GM19238 (cell line): ENCODE results near the gene OR6X1.
"Not testable (repeated sequence)": the region's sequence is repeated elsewhere in the genome, so short reads cannot be mapped to it uniquely, and the experiment has no call there.

ENCODE experiments used
- DNase-seq: peaks from one replicate; pipeline ENCODE4 v3.0.0; 2011; ENCODE audit warnings: low spot score; ENCODE audit not compliant: insufficient read length

OR6X1 gene

DNA sequence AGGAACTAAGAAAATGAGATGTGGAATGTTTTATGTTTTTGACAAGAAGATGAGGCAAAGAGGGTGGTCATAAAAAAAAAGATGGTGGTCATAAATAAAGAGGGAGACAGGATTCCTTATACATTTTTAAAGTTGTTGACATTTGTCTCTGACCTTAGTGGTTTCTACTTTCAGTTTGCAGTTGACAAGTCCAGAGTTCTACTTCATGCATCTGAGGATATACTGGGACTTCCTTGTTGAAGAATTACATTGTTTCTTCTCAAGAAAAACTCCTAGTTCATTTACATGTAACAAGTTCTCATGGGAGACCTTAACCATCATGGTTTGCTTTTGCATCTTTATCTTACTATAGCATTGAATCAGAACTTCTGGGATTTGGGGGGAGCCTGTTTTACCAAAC, 1.2 kb downstream of the OR6X1 start:
- DNase-seq = no peak

DNA sequence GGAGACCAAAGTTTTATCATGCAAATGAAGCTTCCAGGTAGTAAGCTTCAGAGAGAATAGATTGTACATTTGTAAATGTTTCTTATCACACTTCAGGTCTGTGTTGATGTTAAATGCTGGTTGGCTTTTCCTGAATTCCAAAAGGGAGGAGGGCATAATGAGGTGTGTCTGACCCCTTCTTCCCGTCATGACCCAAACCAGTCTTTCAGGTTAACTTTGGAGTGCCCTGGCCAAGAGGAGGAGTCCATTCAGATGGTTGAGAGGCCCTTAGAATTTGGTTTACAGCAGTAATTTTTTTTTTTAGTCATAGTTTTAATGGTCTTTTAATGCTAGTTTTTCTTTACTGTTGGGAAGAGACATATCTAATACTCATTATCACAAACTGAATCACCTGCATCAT, 2.5 kb downstream of the OR6X1 start:
- DNase-seq = no peak

GRCh38 chr11:123748349-123748748, 6.0 kb downstream of the OR6X1 start:
- DNase-seq = not testable (repeated sequence)

DNA sequence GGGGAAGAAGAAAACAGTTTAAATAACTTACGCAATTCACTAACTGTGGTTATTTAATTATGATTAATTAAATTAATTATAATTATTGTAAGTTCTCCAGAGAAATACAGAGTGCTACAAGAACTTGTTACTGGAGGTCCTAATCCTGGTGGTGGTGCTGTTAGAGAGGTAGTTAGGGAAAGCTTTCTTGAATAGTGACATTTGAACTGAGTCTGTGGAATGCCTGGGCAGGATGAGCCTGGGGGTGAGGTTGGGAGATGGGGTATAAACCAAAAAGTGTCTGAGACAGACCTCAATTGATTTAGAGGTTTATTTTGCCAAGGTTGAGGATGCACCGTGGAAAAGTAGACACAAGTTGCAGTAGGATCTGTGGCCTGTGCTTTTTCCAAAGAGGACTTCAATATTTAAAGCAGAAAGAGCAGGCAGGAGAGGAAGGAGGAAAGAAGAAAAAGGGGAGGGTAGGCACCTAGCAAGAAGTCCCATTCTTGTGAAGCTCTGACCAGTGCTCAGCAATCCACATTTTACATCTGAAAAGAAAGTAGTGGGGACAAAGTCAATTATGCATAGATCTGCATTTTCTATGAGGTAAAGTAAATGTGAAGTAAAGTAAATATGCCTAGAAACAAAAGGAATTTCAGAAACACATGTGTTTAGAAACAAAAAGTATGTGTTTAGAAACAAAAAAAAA, 8.4 kb downstream of the OR6X1 start:
- DNase-seq = no peak

DNA sequence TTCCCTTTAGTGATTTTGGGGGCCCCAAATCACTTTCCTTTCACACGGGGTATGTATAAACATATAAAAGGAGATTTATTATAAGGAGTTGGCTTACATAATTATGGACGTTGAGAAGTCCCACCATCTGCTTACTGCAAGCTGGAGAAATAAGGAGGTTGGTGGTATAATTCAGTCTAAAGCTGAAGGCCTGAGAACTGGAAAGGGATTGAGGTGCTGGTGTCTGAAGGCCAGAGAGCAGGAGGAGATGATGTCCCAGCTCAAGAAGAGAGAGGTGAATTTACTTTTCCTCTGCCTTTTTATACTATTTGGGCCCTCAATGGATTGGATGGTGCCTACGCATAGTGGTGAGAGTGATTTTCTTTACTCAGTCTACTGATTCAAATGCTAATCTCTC, 11.6 kb downstream of the OR6X1 start:
- DNase-seq = no peak

DNA sequence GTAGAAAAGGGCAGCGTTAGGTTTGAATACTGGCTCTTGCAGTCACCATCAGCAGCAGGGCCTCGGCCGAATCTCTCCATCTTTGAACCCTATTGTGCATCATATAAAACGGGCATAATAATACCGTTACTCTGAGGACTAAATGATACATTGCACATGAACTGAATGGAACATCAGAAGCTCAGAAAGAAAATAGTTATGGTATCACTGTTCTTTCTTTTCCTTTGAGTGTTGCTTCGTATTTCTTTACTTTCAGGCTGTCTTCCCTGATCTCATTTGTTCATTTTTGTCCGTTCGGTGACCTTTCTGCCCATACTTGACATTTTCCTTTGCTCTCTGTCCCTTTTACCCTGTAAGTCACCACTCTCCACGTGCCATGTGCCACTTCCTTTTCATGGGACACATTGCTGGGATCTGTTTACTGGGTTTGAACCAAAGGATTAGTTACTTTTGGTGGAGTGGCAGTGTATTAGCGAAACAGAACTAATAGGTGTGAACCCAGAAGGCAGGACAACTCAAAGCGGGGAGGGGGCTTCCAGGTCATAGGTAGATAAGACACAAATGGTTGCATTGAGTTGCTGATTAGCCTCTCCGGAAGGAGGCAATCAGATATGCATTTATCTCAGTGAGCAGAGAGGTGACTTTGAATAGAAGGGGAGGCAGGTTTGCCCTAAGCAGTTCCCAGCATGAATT, 12.1 kb downstream of the OR6X1 start:
- no peak for DNase-seq

GRCh38 chr11:123741159-123742030, 12.9 kb downstream of the OR6X1 start, which contains the start of gene ZNF202:
Gene ZNF202 (minus strand): TSS chr11:123741660. CDS start chr11:123730888, 10,772 bp downstream.
- DNase-seq = peak; percentile 67

DNA sequence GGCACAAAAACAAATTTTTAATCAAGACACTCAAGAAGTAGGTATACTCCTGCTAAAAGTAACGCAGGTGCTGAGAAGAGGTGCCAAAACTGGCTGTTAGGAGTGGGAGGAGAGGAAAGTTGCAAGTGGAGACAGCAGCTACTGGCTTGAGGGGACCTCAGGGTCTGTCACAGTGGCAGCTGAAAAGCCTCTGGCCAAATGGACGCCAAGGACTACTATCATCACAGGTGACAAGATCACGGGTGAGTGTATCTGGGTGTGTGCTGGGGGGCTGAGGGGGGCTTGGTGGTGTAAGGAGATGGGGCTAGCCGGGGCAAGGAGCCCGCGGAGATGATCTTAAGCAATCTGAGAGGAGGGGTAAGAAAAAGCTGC, 13.5 kb downstream of the OR6X1 start:
- no peak for DNase-seq

GRCh38 chr11:123738374-123738773, 15.9 kb downstream of the OR6X1 start:
- no peak for DNase-seq

- DNase-seq = no peak
Observed at GRCh38 chr11:123736769-123737168, 17.5 kb downstream of the OR6X1 start.

DNA sequence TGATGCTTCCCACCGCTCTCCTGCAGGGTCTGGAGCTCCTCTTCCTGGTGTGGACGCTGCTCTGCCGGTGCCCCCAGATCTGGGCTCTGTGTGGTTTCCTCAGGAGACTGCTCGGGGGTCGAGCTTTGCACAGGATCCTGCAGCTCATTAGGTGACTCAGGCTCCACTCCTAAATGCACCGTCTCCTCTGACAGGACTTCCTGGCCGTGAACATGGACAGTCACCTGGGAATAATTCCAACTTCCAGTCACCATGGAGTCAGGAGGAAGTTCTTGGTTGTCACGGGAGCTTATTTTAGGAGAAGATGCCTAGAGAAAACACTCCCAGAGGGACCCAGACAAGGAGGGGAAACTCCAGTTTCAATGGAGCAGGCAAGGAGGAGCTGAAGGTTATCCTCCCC, 24.7 kb downstream of the OR6X1 start:
- DNase-seq = no peak

DNA sequence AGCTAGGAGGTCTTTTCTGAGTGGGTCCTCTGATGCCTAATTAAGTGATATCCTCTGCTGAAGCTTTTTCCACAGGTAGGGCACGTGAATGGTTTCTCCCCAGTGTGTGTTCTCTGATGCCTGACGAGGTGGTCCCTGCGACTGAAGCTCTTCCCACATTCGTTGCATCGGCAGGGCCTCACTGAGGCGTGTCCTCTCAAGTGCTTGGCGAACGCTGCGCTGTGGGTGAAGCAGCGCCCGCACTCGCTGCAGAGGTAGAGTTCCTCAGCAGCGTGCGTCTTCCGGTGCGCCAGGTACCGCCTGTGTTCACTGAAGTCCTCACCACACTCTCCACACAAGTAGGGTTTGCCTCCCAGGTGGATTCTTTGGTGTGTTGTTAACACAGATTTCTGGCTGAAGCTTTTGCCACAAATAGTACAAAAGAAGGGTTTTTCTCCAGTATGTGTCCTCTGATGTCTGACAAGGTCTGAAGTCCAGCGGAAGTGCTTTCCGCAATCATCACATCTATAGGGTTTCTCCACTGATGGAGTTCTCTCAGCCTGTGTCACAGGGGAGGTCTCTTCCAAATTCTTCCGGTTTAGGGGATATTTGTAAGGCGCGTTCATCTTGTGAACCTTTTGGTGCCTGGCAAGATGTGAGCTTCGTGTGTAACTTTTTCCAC, 28.2 kb downstream of the OR6X1 start:
- no peak for DNase-seq

DNA sequence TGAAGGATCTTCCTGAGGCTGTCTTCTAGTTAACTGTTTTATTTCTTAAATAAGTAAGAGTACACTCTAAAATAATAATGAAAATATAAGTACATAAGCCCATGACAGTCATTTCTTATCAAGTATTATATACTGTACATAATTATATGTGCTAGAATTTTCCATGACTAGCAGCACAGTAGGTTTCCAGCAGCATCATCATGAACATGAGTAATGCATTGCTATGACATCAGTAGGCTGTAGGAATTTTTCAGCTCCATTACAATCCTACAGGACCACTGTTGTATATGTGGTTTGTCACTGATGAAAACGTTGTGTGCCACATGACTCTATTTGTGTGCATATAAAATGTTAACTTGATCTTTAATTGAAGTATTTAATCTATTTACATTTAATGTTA, 34.9 kb downstream of the OR6X1 start:
- no peak for DNase-seq

DNA sequence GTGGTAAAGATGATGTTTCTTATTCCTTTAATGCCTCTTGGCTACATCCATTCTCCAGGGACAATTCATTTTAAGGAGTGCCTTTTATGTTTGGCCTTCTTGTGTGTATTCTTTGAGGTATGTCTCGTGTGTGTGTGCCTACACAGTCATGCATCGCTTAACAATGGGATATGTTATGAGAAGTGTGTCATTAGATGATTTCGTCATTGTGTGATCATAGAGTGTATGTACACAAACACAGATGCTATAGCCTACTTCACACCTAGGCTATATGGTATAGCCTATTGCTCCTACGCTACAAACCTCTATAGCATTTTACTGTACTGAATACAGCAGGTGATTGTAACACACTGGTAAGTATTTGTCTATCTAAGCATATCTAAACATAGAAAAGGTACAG, 35.8 kb downstream of the OR6X1 start:
- DNase-seq = no peak

- DNase-seq = no peak
Observed at GRCh38 chr11:123718063-123718462, 36.3 kb downstream of the OR6X1 start.

- not testable (repeated sequence) for DNase-seq
Observed at GRCh38 chr11:123712627-123713026, 41.7 kb downstream of the OR6X1 start.

DNA sequence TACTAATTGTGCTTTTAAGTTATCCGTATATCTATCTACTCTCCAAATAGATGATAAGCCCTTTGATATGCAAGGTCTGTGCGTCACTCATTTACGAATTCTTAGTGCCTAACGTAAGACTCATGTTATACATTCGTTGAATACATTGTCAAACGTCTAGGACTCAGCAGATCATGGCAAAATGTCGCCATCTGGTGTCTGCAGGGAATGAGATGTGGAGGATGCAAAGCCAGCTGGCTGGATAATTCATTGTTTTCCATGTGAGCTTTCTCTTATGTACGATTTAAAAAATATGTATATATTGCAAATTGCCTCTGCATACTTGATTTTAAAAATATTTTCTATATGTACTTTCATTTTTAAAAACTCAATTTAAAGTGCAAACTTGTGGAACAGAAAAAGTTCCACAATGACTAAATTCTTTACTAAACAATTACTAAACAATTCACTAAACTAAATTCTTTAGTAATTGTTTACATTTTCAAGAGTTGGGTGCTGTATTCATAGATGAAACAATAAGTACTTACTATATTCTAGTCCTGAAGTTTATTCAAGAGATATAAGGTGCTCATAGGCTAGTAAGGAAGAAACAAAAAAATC, 46.6 kb downstream of the OR6X1 start:
- DNase-seq = peak; percentile 27

DNA sequence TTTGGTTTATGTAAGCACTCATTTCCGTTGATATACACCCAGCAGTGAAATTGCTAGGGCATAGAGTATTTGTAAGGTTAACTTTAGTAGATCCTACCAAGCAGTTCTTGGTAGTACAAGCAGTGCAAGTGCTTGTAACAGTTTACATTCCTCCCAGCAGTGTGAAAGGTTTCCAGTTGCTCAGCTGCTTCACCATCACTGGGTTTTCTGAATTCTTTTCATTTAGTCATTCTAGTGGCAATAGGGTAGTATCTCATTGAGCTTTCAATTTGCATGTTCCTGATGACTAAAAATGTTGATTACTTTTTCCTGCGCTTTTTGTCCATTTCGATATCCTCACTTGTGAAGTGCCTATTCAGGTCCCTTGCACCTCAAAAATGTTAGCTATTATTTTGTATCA, 47.1 kb downstream of the OR6X1 start:
- DNase-seq = no peak

DNA sequence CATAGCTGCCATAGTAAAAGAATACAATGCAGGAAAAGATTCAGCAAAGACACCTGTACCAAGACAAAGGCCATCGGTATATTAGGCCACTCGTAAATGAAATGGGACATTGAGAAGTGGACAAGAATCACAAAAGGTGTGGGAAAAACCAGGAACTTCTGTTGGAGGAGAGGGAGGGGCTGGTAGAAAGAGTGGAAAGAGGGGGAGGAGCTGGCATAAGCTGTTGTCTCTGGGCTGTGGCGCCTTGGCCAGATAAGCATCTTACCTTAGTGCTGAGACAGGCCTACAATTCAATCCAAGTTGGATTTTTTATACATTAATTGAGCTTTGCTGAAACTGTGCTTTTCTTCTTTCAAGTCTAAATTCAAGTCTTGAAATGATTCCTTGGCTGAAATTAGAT, 50.0 kb downstream of the OR6X1 start:
- no peak for DNase-seq
